Activated CD4-positive, alpha-beta T cell treated with anti-CD3 and anti-CD28 coated beads, Interleukin-2, amount 50 U/mL, for 16 hours (primary cell): ENCODE results near the gene UBAP2.
"Not testable (repeated sequence)": the region's sequence is repeated elsewhere in the genome, so short reads cannot be mapped to it uniquely, and the experiment has no call there.

ENCODE experiments used
- DNase-seq: peaks from one replicate; pipeline ENCODE4 v3.0.0-alpha.2; 2020

The UBAP2 gene

DNA sequence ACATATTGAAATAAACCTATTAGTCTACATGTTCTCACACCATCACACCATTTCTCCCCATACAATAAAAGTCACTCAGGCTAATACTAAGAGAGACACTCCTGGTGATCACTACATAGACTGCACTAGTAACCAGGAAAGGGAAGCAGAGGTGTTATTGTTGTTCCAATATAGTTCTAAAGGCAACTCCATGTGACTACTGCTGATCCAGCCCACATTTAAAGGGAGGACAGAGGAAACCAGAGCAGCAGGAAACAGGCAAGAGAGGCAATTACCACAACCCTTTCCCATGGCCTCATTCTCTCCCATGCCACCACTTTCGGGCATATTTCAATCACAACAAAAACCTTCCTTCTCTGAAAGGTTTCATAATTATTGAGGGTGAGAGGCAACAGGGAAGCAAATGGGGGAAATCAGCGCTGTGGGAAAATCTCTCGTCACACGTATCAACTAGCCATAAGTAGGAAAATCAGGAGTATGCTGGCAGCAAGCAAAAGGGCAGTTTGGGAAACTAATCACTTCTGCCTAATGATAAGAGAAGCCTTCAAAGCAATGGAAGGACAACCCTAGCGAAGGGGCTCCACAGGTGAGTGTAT, 1.8 kb downstream of the UBAP2 start:
- peak; percentile 29 for DNase-seq

DNA sequence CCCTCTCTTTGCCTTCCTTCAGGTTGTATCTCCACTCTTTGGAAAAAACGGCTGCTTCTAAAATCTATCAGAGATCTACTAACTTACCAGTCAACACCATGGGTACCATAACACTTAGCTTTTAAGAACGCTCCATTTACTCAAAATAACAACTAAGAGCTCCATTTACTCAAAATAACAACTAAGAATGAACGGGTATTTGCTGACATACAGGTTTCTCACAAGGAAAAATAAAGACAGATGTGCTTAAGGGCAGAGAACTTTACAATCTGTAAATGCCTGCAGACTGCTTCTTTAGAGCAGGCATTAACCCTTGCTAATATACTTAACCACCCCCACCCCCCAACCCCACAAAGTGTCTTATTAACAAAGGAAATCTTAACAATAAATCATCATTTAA, 2.8 kb downstream of the UBAP2 start:
- DNase-seq, result no peak

DNA sequence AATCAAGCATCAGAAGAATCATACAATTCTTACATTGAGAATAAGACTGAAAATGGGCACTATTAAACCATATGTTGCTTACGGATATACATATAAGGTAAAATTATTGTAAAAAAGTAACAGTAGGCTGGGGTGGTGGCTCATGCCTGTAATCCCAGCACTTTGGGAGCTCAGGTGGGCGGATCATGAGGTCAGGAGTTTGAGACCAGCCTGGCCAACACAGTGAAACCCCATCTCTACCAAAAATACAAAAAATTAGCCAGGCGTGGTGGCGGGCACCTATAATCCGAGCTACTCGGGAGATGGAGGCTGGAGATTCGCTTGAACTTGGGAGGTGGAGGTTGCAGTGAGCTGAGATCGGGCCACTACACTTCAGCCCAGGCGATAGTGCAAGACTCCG, 6.6 kb downstream of the UBAP2 start:
- DNase-seq, result not testable (repeated sequence)

DNA sequence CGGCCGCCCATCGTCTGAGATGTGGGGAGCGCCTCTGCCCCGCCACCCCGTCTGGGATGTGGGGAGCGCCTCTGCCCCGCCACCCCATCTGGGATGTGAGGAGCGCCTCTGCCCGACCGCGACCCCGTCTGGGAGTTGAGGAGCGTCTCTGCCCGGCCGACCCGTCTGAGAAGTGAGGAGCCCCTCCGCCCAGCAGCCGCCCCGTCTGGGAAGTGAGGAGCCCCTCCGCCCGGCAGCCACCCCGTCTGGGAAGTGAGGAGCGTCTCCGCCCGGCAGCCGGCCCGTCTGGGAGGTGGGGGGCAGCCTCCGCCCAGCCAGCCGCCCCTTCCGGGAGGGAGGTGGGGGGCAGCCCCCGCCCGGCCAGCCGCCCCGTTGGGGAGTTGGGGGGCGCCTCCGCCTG, 9.8 kb downstream of the UBAP2 start:
- DNase-seq, result not testable (repeated sequence)

DNA sequence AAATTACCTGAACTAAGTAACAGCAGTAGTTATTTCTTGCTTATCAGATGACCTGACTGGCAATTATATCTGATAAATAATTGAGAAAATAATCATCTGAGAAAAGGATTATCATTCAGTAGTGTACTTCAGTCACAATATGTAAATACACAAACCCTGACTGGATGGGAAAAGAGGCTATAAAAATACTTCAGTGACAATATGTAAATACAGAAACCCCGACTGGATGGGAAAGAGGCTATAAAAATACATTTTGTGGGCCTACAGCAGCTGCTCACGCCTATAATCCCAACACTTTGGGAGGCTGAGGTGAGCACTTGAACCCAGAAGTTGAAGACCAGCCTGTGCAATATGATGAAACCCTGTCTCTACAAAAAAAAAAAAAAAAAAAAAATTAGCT, 11.1 kb downstream of the UBAP2 start:
- DNase-seq, result no peak

DNA sequence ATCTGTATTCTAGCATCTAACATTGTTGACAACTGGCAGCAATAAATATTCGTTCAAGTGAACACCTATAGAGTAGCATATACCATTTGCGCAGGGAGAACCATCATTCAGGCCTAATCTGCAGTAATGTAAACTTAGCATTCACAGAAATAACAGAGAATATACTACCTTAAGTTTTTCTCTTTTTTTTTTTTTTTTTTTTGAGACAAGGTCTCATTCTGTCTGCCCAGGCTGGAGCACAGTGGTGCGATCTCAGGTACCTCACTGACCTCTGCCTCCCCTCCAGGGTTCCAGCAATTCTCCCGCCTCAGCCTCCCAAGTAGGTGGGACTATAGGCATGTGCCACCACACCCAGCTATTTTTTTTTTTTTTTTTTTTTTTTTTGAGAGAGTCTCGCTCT, 12.1 kb downstream of the UBAP2 start:
- DNase-seq, result no peak

DNA sequence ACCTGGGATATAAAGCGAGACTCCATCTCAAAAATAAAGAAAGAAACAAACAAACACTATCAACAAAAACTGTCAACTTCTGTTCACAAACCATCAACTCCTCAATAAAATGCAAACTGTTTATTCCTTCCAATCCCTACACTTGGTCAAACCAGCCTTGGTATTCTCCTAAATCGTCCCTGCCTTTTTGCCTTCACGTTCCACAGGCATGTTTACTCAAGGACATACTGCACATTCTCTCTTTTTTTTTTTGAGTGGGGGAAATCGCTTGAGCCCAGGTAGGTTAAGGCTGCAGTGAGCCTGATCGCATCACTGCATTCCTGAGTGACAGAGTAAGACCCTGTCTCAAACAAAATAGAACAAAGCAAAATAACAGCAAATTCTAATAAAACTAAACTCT, 13.0 kb downstream of the UBAP2 start:
- no peak for DNase-seq

DNA sequence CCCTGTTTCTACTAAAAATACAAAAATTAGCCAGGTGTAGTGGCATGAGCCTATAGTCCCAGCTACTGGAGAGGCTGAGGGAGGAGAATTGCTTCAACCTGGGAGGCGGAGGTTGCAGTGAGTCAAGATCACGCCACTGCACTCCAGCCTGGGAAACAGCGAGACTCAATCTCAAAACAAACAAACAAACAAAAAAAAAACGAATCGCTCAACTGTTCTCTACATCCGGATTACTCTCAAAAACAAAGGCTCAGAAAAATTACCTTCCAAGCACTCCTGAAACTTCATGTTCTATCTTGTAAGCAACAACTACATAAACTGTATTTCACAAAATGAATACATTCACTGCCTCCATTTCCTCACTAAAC, 14.0 kb downstream of the UBAP2 start:
- DNase-seq, result no peak

DNA sequence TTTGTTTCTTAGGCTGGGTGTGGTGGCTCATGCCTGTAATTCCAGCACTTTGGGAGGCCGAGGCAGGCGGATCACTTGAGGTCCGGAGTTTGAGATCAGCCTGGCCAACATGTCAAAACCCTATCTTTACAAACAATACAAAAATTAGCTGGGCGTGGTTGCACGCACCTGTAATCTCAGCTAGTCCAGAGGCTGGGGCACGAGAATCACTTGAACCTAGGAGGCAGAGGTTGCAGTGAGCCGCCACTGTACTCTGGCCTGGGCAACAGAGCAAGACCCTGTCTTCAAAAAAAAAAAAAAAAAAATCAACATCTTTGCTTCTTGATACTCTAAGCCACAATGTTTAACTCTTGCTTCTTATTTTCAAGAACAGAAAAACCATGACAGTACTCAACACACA, 16.1 kb downstream of the UBAP2 start:
- DNase-seq, result no peak

DNA sequence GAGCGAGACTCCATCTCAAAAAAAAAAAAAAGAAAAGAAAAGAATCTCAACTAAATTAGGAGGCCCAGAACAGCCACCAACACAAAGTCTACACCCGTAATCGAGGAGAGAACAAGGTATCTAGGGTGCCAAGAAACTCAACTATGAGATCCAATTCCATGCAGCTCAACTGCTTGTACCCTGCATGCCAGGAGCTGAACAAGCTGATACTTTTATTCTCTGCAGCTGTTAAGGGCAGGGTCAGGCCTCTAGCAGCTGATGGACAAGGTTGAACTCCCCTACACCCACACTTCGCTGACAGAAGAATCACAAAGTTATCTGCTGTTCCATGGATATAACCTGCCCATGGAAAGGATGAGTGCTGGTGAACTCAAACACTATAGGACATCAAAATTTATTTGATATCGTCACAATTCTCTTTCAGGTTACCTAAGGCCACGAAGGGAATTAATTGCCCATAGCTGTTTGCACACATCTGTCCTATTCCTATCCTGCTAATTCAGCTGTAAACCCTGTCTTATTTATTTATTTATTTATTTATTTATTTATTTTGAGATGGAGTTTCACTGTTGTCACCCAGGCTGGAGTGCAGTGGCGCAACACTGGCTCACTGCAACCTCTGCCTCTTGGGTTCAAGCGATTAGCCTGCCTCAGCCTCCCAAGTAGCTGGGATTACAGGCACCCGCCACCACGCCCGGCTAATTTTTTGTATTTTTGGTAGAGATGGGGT, 20.7 kb downstream of the UBAP2 start:
- no peak for DNase-seq

DNA sequence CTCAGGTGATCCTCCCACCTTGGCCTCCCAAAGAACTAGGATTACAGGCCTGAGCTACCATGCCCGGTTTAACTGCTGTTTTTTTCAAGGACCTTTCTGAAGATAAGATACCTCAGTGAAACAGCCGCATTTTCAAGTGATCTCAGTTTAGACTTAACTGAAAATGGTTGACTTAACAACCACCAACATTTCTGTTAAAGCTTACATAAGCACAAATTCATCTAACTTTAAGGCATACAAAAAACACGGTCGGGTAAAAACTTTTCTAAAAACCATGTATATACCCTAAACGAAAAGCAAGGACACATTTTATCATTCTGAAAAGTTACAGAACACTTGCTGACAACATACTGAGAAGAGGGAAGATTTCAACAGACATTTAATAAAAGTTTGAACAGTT, 22.9 kb downstream of the UBAP2 start:
- DNase-seq, result no peak

DNA sequence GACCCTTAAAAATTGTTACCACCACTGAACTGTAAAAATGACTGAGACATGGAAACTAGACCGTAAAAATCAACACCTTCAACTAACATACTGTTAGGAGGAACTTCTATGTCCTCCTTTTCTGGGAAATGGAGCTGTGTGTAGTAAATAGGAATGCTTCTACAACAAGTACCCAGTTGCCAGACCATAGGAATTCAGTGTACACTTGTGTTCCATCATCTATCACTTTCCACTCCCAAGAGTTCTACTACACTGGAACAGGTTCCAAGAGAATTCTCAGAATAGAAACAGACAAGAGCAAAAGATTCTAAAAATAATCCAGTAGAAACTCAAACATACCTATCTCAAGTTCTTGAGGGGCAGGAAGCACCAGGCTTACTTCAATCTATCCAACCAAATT, 23.6 kb downstream of the UBAP2 start:
- no peak for DNase-seq

DNA sequence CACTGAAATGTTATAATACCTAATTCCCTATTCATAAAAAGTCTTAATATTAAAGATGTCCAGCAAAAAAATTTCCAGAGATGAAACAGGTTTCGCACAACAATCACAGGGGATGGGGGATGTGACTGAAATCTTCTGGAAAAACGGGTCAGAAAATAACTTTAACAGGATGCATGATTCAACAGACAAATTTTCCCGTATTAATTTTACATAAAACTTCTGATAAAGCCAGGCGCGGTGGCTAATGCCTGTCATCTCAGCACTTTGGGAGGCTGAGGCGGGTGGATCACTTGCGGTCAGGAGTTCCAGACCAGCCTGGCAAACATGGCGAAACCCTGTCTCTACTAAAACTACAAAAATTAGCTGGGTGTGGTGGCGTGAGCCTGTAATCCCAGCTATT, 24.2 kb downstream of the UBAP2 start:
- DNase-seq, result not testable (repeated sequence)

DNA sequence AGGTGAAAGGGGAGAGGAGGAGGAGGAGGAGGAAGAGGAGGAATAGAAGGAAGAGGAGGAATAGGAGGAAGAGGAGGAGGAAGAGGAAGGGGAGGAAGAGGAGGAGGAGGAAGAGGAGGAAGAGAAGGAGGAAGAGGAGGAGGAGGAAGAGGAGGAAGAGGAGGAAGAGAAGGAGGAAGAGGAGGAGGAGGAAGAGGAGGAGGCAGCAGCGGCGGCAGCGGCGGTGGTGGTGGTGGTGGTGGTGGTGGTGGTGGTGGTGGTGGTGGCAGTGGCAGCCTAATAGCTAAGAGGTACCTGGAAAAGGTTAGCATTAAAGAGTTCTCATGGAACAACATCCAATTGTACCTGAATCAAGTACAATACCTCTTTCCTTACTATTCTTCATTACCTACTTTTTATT, 32.5 kb downstream of the UBAP2 start:
- no peak for DNase-seq

DNA sequence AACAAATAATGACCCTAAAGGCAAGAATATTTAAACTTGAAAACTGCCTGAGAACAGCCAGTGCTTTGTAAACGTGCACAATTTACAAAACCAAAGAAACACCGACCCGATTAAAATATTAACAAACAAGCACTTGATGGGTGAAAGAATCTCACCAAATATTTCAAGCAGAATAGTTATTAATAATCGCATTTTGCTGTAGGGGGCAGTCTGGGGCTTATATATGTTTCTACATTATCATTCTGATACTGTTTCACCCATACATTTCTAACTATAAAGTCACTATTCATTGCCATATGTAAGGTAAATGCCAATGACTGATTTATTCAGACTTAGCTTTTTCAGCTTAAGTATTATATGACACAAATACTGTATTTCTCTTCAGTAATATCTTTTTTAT, 37.7 kb downstream of the UBAP2 start:
- no peak for DNase-seq

DNA sequence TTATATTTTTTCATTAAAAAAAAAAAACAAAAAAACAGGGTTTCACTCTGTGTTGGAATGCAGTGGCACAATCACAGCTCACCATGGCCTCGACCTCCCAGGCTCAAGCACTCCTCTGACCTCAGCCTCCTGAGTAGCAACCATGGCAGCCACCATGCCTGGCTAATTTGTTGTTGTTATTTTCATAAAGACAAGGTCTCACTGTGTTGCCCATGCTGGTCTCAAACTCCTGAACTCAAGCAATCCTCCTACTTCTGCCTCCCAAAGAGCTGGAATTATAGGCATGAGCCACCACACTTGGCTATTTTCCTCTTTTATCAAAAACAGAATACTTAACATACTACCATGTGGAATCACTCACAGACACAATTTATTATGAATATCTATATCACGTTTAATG, 46.7 kb downstream of the UBAP2 start:
- DNase-seq, result no peak

DNA sequence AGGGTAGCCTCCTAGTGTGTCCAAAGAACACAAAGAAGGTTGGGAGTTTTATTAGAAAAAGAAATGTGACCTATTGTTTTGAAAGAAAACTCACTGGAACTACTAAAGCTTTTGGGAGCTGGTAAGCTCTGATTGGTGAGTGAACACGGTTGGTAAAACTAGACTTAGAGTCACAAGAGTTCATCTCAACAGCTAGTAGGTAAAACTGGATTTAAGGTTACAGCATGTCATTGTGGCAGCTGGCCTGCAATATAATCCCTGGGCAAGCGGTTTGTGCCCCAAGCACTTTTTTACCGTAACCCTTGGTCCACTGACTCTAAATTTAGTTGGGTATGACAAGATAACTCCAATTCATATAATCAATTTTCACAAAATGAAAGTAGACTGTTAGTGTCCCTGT, 47.4 kb downstream of the UBAP2 start:
- DNase-seq, result no peak

DNA sequence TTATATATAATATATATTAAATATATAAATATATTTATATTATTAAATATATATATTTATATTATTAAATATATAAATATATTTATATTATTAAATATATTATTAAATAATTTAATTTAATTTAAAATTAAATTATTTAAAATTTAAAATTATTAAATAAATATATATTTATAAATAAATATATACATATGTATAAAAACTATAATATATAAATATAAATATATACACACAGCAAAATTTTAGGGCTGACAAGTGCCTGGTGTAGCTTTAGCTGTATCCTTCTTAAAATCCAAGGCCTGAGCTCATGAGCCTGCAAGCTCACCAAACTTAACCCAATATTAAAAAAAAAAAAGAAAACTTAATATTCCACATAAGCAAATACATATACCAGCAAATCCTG, 53.2 kb downstream of the UBAP2 start:
- DNase-seq, result no peak

DNA sequence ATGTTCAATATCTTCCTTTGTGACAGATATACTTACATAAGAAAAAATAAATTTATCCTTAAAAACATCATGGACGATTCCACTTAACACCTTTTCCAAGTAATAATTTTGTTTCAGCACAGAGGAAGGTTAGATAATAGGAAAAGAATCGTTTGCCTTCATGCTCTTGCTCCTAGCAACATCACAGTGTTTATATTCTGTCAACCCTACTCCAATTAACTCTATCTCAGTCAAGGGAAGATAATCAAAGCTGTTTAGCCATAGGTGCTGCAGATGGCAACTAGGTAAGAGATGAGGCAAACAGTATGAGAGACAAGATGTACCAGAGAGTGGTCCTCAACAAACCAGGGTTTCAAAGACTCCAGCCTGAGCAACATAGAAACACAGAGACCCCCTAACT, 55.6 kb downstream of the UBAP2 start:
- DNase-seq, result no peak

DNA sequence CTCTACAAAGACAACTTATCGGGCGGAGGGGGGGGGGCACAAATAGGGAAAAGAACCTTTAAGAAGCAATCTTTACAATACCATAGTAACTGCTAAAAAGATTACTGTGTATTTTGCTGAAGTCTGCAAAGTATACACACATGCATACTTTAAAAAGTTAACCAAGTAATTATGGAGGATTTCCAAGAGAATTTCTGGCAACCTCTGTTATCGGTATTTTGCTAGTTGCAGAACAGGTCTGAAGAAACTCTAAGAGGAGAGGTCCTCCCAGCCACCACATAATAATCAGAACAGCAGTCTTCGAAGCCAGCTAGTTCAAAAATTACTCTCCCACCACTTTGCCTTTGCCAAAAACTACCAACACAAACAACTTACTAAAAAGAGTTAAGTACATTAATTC, 56.1 kb downstream of the UBAP2 start:
- no peak for DNase-seq

DNA sequence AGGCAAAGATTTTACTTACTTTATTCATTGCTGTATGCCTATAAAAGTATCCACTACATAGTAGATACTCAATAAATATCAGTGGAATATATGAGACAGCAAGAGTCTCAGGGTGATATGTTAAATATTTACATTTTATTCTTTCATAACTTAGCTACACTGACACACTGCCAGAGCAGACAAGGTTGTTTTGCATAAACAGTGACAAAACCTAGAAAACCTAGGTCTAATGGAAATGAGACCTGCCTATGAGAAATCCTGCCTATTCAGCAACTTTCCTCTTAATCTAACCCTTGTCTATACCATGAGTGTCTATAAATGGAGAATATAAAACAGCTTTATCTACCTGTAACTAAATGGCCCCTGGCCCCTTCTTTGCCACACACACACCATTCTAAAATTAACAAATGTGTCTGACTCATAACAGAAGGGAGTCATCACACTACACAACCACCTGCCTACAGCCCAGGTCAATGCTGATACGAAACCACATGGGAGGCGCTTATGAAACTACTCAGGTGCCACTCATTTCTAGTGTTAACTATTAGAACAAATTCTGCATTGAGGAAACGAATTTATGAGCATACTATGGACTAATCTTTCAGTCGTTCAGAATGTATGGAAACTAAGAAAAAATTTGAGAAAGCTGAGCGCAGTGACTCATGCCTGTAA, 60.3 kb downstream of the UBAP2 start:
- peak; percentile 81 for DNase-seq

DNA sequence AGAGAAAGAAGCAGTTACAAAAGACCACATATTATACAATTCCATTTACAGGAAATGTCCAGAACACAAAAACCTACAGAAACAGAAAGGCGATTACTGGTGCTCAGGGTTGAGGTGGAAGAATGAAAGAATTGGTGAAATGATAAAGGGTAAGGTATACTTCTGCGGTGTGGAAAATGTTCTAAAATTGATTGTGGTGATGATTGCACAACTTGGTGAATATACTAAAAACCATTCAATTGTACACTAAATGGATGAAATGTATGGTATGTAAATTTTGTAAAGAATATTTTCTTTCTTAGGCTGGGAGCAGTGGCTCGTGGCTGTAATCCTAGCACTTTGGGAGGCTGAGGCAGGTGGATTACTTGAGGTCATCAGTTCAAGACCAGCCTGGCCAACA, 72.3 kb downstream of the UBAP2 start:
- no peak for DNase-seq

DNA sequence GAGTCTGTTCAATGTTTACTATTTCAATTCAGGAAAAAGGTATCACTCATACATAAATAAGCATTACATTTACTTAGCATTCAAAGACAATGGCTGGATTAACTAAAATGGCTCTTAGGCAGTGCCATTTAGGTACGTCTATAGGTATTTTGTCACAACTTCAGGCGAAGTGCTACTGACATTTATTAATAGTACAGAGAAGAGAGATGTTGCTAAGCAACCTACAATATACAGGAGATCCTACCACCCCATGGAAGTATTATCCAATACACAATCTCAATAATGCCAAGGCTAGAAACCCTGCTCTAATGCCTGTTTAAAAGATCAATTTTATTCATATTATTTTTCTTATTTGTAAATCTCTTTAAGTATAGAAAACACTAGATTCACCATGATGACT, 76.0 kb downstream of the UBAP2 start:
- no peak for DNase-seq

DNA sequence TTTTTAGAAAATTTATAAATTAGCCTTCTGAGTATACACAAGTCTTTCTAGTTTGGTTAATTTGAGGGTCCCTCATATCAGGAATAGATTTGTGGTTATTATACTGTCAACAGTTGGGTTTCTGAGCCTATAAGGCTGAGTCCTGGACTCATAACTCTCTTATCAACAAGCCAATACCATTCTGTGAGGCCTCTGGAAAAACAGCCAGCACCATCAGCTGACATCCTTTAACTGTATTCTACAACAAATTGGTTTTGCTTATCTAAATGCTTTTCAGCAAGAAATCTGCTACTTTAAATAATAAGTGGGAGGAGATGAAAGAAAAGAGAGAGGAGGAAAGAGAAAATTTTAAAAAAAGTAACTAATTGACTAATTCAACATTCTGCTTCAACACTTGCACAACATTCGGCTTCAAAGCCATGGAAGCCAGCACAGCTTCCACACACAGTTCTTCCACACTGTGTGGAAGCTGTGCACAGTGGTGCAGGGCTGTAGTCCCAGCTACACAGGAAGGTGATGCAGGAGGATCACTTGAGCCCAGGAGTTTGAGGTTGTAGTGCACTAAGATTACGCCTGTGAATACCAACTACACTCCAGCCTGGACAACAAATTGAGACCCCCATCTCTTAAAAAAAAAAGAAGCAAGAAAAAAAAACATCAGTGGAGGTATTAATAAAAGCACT, 84.5 kb downstream of the UBAP2 start:
- no peak for DNase-seq
